ENCODE data around the gene SEMA5B.

The SEMA5B gene

GRCh38 chr3:123025642-123026521 lies 1.7 kb downstream of the SEMA5B start:
- peak in 1 of 2 experiments; percentile 18 for DNase-seq

DNA sequence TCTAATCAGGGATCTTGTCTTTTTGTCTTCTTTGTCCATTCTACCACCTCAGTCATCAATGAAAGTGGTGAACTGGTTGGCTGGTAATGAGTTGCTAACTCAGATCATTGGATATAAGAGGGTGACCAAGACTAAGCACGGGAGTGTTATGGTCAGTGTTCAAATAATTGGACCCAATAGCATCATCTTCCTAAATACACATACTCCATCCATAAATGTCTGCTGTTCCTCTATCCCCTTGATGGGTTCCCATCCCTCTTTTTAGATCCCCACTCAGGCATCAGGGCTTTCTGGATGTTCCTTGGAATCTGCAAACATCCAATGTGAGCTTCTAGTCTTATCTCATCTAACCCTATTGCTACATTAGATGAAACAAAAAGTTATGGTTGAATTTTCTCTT lies 3.5 kb downstream of the SEMA5B start:
- DNase-seq = no peak

DNA sequence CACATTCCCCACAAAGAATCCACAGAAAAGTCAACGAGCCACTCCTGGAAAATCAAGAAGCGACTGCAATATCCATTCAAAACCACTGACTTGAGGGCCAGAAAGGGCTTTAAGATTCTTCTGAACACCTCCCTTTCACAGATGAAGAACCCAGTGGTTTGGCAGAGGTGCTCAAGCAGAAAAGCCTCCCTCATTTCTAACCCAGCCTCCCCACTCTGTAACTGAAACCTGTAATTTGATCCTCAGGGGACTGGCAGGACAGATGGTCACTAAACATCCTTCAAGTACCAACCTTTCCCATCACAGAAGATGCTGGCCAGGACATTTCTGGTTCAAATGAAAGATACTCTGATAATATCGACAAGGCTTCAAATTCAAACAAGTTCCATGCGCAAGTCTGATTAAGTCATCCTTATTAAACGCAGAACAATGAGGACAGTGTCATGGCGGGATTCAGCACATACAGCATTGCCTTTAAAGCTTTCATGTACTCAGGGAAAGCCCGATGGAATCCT lies 5.5 kb downstream of the SEMA5B start:
- DNase-seq = no peak

- DNase-seq = no peak
Observed at GRCh38 chr3:123021388-123021787, 6.2 kb downstream of the SEMA5B start.

GRCh38 chr3:123020709-123021108 lies 6.9 kb downstream of the SEMA5B start:
- no peak for DNase-seq

GRCh38 chr3:123019591-123019990 lies 8.0 kb downstream of the SEMA5B start:
- no peak for DNase-seq

DNA sequence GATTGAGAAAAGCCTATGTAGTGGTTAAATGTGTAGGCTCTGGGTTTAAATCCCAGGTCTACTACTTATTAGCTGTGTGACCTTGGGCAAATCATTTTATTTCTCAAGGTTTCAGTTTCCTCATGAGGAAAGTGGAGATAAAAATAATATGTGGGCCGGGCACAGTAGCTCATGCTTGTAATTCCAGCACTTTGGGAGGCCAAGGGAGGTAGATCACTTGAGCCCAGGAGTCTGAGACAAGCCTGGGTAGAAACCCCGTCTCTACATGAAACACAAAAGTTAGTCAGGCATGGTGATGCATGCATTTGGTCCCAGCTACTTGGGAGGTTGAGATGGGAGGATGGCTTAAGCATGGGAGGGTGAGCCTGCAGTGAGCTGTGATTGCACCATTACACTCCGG lies 8.4 kb downstream of the SEMA5B start:
- no peak for DNase-seq

GRCh38 chr3:123018683-123019082 lies 8.9 kb downstream of the SEMA5B start:
- no peak for DNase-seq

GRCh38 chr3:123015596-123015995 lies 12.0 kb downstream of the SEMA5B start:
- DNase-seq = no peak

- DNase-seq = no peak
Observed at GRCh38 chr3:123013876-123014275, 13.7 kb downstream of the SEMA5B start.

- no peak for DNase-seq
Observed at GRCh38 chr3:123012652-123013051, 14.9 kb downstream of the SEMA5B start.

- no peak for DNase-seq
Observed at GRCh38 chr3:123011447-123011846, 16.1 kb downstream of the SEMA5B start.

DNA sequence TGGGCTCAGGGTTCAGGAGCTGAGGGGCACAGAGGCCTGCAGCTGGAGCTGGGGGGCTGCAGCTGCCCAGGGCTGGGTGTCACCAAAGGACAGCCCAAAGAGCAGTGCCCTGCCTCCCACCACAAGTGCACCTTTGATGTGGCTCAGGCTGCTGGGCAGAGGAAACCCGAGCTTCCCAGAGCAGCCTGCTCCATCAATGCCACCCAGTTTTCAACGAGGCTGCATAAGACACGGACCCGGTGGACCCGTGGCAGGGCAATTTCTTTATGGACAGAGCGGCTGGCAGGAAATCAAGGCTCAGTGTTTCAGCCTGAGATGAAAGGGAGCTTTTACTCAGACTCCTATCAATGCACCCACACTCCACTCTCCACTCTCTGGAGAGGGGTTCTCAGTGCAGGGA lies 18.7 kb downstream of the SEMA5B start:
- DNase-seq = no peak

DNA sequence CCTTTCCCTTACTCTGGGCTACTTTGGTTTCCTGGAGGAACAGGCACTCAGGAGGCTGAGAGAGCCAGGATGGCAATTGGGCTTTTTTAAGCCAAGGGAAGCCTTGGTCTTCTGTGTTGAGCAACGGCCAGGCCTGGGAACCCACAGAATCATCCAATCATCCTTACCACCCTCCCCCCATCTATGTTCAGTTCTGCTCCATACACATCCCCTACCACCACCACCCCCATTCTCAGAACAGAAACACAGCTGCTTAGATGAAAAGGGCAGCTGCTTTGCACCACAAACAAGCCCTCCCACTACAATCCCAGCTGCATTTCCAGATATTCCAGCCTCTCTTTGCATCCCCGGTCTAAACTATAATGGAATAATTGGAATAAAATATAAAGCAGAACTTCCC lies 21.0 kb downstream of the SEMA5B start:
- no peak for DNase-seq

DNA sequence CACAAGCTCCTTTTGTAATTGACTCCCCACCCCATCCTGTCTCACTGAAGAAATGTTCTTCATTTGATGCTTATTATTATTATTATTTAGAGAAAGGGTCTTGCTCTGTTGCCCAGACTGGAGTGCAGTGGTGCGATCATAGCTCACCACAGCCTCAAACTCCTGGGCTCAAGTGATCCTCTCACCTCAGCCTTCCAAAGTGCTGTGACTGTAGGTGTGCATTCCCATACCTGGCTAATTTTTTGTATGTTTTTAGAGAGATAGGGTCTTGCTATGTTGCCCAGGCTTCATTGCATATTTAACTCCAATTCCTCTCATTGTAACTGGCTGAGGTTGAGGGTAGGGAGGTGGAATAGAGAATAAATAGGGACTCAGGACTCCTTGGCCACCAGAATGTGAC lies 22.3 kb downstream of the SEMA5B start:
- no peak for DNase-seq

DNA sequence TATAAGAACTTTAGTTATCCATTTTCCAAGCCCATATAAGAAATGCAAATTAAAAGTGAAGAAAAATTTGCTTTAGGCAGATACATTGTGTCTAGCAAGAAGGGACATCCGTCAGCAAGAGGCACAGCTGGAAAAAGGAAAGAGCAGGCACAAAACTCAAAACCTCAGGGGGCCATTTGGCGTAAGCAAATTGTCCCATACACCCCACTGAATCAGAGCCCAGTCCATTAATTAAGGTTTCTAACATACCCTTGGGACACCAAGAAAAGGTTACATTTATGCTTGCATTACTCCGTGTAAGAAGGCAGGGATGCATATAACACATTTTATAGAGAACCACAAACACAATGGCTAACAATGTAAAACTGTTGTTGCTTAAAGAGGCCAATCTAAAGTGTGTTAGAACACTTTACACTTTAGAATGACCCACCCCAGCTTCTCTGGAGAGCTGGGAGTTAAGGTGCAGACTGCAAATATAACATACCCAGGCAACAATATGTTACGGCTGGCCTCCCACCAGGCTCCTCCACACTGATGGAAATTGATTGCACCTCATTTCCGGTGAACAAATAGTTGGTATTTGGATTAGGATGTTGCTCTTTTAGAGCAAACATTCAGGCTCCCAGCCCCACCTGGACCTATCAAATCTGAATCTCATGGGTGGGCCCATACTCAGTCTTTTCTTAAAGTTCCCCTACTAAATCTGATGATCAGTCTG lies 23.2 kb downstream of the SEMA5B start:
- DNase-seq = no peak

DNA sequence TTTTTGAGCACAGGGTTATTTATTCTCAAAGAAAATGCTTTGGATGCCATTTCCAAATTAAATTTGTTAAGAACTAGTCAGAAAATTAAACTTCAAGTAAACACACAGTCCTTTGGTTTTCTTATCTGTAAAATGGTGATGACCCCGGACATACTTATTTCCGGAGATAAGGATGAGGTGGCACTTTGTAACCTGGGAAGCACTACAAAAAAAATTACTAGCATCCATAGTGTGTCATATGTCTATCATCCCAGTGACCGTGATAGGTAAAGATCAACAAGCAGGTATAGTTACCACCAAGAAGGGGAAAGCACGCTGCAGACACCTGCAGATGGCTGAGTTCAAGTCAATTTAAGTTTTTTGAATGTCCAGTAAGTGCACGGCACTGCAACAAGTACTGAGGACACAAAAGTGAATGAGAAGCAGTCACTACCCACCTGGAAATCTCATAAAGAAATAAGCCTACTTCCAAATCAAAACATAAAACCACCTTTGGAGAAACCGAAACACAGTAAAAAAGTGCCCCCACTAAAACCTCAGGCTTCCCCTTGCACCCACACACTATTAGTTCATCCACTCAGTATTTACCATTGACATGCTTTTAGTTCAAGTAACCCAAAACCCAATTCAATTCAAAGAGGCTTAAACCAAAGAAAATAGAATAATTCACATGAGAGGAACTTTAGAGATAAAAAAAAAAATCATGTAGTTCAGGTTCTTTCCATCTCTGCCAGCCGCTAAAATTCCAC lies 24.6 kb downstream of the SEMA5B start:
- no peak for DNase-seq

DNA sequence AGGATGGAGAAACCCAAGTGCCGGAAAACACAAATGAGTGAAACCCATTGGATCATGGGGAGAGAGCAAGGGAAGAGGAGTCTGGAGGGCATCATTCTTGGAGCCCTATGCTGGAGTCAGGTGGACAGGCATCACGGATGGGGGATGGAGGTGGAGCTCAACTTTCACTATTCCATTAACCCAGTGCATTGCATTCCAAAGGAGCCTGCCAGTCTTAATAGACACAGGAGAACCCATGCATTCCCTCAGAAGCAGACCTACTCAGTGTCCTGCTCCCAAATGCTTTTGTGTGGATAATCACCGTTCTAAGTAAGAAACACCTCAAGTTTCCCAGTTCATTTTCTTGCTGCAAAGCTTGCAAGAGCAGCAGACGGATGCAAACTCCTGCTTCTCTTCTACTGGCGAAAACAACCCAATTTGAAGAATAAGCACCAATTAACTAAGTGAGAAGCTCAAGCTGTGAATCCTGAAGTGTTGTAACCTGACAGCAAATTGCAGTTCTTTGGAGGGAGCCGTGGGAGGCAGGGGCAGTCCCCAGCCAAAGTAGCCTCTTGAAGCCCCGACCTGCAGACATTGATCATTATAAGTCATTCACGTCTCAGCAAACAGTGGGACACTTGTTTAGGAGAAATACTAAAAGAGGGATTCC lies 25.3 kb downstream of the SEMA5B start:
- no peak for DNase-seq

GRCh38 chr3:122998856-122999255 lies 28.7 kb downstream of the SEMA5B start:
- DNase-seq = no peak

GRCh38 chr3:122998206-122998605 lies 29.4 kb downstream of the SEMA5B start:
- DNase-seq = no peak

GRCh38 chr3:122996038-122996580 lies 31.5 kb downstream of the SEMA5B start:
- no peak for DNase-seq

DNA sequence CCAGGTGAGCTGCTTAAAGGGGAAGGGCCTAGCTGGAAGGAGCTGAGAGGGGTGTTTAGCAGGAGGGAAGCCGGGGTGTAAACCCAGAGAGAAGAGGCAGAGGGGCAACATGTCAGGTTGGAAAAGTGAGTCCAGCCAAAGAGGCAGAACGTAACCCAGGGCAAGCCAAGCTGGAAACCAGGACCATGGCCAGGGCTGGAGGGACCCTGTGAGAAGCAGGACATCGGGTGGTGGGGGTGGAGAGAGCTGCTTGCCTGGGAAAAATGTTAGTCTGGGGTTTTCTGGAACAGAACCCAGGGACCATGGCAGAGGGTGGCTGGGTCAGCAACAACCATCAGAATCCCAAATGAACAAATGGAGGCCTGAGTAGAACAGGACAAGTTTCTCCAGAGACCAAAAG lies 32.6 kb downstream of the SEMA5B start:
- no peak for DNase-seq

Measured in activated T-cell treated with anti-CD3 and anti-CD28 coated beads, Interleukin-2, amount 50 U/mL, for 48 hours (primary cell).